Adrenal gland (tissue), 12 donors: ENCODE data around the gene CALML3. TPM values are rescaled to one million over a fixed set of nuclear protein-coding genes. Genes with fewer than 3 reads are reported as not detected.

Experiments used
- DNase-seq, 7 donors: peaks; one replicate each; pipeline ENCODE4 v3.0.0-alpha.2; 2019 to 2020
- H3K27ac ChIP-seq, 5 donors: fragments of 200-600 bp; sonication (generic) in 4 of 5; 1 replicate in 3 of 5; 2 replicates in 2 of 5; pipeline versions ENCODE4 v1.5.1 to v1.8.0; 2016 to 2020; ENCODE audit warnings: mild to moderate bottlenecking in 1 of 5
- H3K27me3 ChIP-seq: fragments of 200-600 bp; 2 replicates; pipeline ENCODE4 v1.8.0; 2021
- H3K36me3 ChIP-seq, 2 donors: fragments of 200-600 bp; replicated peaks in 1 of 2; 1 replicate in 1 of 2; 2 replicates in 1 of 2; pipeline versions ENCODE4 v1.5.1 to v1.8.0; 2018 to 2022
- H3K4me1 ChIP-seq, 2 donors: fragments of 200-600 bp; replicated peaks in 1 of 2; 1 replicate in 1 of 2; 2 replicates in 1 of 2; pipeline versions ENCODE4 v1.5.1 to v1.8.0; 2018 to 2021
- H3K4me3 ChIP-seq, 4 donors: fragments of 200-600 bp; sonication (generic) in 3 of 4; one replicate each; pipeline ENCODE4 v1.5.1; 2016 to 2018
- H3K9me3 ChIP-seq, 3 donors: fragments of 200-600 bp; sonication (generic) in 1 of 3; replicated peaks in 1 of 3; 1 replicate in 2 of 3; 2 replicates in 1 of 3; pipeline versions ENCODE4 v1.5.1 to v1.8.0; 2016 to 2021
- CTCF ChIP-seq, 6 experiments: fragments of 450-650 bp in 4 of 6; fragments of 200-600 bp in 2 of 6; sonication (generic) in 1 of 6; IDR thresholded peaks; 1 replicate in 5 of 6; 2 replicates in 1 of 6; pipeline versions ENCODE4 v1.5.1 to v1.8.0; 2016 to 2021; ENCODE audit warnings: antibody characterized with exemption in 6 of 6, mild to moderate bottlenecking in 2 of 6, moderate library complexity in 1 of 6
- POLR2A ChIP-seq, 2 donors: fragments of 450-650 bp; IDR thresholded peaks; one replicate each; pipeline ENCODE4 v1.6.1; 2017; ENCODE audit warnings: antibody characterized with exemption in 2 of 2, mild to moderate bottlenecking in 2 of 2, moderate library complexity in 1 of 2
- WGBS, 4 donors: extraction: QIAGEN DNeasy Blood & Tissue Kit in 2 of 4; methylation state at CpG; one replicate each; pipeline versions ENCODE4 v1.1.5 to v1.1.7; 2013 to 2017; 5-methylcytosine and 5-hydroxymethylcytosine counted together
- intact Hi-C, 2 donors: fragments of 100-400 bp; cut with DNase I; formaldehyde crosslinking; loops; one replicate each; pipeline versions ENCODE4 v1.14.1 to v1.15.0; 2022 to 2023
- polyA plus RNA-seq, 3 donors: library from polyadenylated mRNA; stranded (reverse); fragments of 200-250 nt in 2 of 3; fragments of 350-450 nt in 1 of 3; fragmentation: Illumina TruSeq in 1 of 3; extraction: RNeasy Lipid Tissue Mini Kit (QIAGEN cat#74804) in 1 of 3; gene quantifications; one replicate each; pipeline ENCODE4 v1.2.3, GENCODE V29; 2013 to 2014
- total RNA-seq, 9 donors: library from RNA; depleted of rRNA in 4 of 9; stranded (reverse); fragments of >200 nt in 4 of 9; fragments of 120-200 nt in 1 of 9; fragmentation: NEBNext Ultra II Directional in 1 of 9; extraction: Animal tissue kit (Norgen Biotek cat#: 25700) in 1 of 9; gene quantifications; one replicate each; pipeline versions ENCODE4 v1.1.0 to v1.2.4, GENCODE V29; 2013 to 2023
- donor health status: healthy with polysubstance abuse.
- donor health status: Bipolar disorder and iron deficiency.
- donor health status: DM: yes; HTN: yes; CAD: no.
- donor health status: DM: no; HTN: no; CAD: no.
- donor health status: DM: no; HTN: no; CAD: no.
- donor health status: DM: yes; HTN: yes; CAD: no.

CALML3 gene
- total and polyA plus RNA-seq, 12 donors: 0.07 TPM; not detected in 11

- intact Hi-C loops: no loop called here
Observed at GRCh38 chr10:5477948-5478693, 46.6 kb upstream of the CALML3 start.

GRCh38 chr10:5478694-5479305 lies 46.0 kb upstream of the CALML3 start:
- no peaks in the 10 kb centered on the region for H3K4me1 ChIP-seq
- DNase-seq: no peak
- TF ChIP-seq CTCF (IDR thresholded peaks at IDR 0.05): no peak
- no peak for TF ChIP-seq POLR2A (IDR thresholded peaks at IDR 0.05)
- intact Hi-C loops: no loop called here
- no peaks in the 10 kb centered on the region for H3K9me3 ChIP-seq
- WGBS, 4 donors: 89 to 95% (median 91%) methylated on average over 13 to 18 of the region's 18 CpGs
- H3K27ac ChIP-seq: no peak overlapping the region
- H3K27me3 ChIP-seq: no peaks in the 10 kb centered on the region
- H3K4me3 ChIP-seq: no peak overlapping the region
- no peaks in the 10 kb centered on the region for H3K36me3 ChIP-seq

More at GRCh38 chr10:5477948-5478693, 46.6 kb upstream of the CALML3 start:
- Histone ChIP-seq H3K27me3 (no peaks in the 10 kb centered on the region), H3K27ac (no peak overlapping the region), H3K4me3 (no peak overlapping the region), H3K4me1 (no peaks in the 10 kb centered on the region), H3K9me3 (no peaks in the 10 kb centered on the region), H3K36me3 (no peaks in the 10 kb centered on the region)
- TF ChIP-seq CTCF (IDR thresholded peaks at IDR 0.05): no peak
- TF ChIP-seq POLR2A (IDR thresholded peaks at IDR 0.05): no peak
- no peak for DNase-seq
- WGBS, 4 donors: 84 to 92% (median 87%) methylated on average over 4 to 11 of the region's 11 CpGs

- DNase-seq: no peak
- Histone ChIP-seq H3K27me3 (no peaks in the 10 kb centered on the region), H3K4me3 (no peak overlapping the region), H3K4me1 (no peaks in the 10 kb centered on the region), H3K9me3 (no peaks in the 10 kb centered on the region), H3K36me3 (no peaks in the 10 kb centered on the region), H3K27ac (no peak overlapping the region)
- WGBS, 4 donors: 78 to 87% (median 80%) methylated on average over 13 to 14 of the region's 14 CpGs
- intact Hi-C loops: no loop called here
- TF ChIP-seq POLR2A (IDR thresholded peaks at IDR 0.05) (no peak), CTCF (IDR thresholded peaks at IDR 0.05) (no peak)
Observed at GRCh38 chr10:5479481-5480161, 45.1 kb upstream of the CALML3 start.

GRCh38 chr10:5480162-5480941 lies 44.4 kb upstream of the CALML3 start:
- Histone ChIP-seq H3K27me3 (no peaks in the 10 kb centered on the region), H3K4me1 (no peaks in the 10 kb centered on the region), H3K4me3 (no peak overlapping the region), H3K27ac (no peak overlapping the region), H3K9me3 (no peaks in the 10 kb centered on the region), H3K36me3 (no peaks in the 10 kb centered on the region)
- no peak for DNase-seq
- TF ChIP-seq POLR2A (IDR thresholded peaks at IDR 0.05): no peak
- WGBS, 4 donors: 78 to 92% (median 84%) methylated on average over 16 to 21 of the region's 21 CpGs
- intact Hi-C loops: no loop called here
